ENCODE results near the gene NRROS. TPM values are rescaled to one million over a fixed set of nuclear protein-coding genes. Genes with fewer than 3 reads are reported as not detected.

Gene NRROS
- polyA plus RNA-seq, 1 of the 3 experiments (the other 2 are of a cell fraction) = 0.25 TPM

- CTCF ChIA-PET = interaction anchor here (1.1 to 1.8 kb wide), 3 partner anchors 23 to 31 kb away, joined by 3 to 5 read pairs (median 5); no protein-coding TSS in a partner anchor
- Histone ChIP-seq H3K79me2 (ENCODE audit: insufficient read depth) (no peaks in the 10 kb centered on the region), H3K27ac (ENCODE audit: low read depth in 2 of 2, low read length in 1 of 2) (no peak overlapping the region), H3K27me3 (ENCODE audit: insufficient read depth) (no peaks in the 10 kb centered on the region; the same call in 1 of the 2 replicates), H3K9me3 (no peaks in the 10 kb centered on the region), H3K9me2 (no peaks in the 10 kb centered on the region), H3K4me2 (no peak overlapping the region), H4K20me1 (ENCODE audit: insufficient read depth) (no peaks in the 10 kb centered on the region), H3K4me3 (ENCODE audit: low read depth in 2 of 2, low read length in 1 of 2) (no peak overlapping the region), H3F3A (replicated peaks; ENCODE audit: insufficient read depth) (peaks cover 12% of the 10 kb centered on the region), H3K9ac (no peak overlapping the region), H3K36me3 (replicated peaks in 1 of 2; ENCODE audit: control insufficient read depth in 1 of 2, insufficient read depth in 2 of 2, low read length in 1 of 2) (no peaks in the 10 kb centered on the region), H2AFZ (ENCODE audit: low read depth) (no peak overlapping the region), H3K4me1 (ENCODE audit: control insufficient read depth in 1 of 2, insufficient read depth in 2 of 2, low read depth in 1 of 2, low read length in 1 of 2) (peaks cover 5 to 6% of the 10 kb centered on the region in 2 experiments; a peak in 1 of 4 replicates)
- no peak for DNase-seq
- TF ChIP-seq PBX3 (IDR thresholded peaks at IDR 0.05) = no peak
- WGBS (ENCODE audit: low lambda C conversion rate) = 95% methylated on average over 11 of the region's 12 CpGs
- POLR2A ChIA-PET = no interaction called here
These were observed 14.7 kb downstream of the NRROS start for GRCh38 chr3:196654006-196654734.

- Histone ChIP-seq H3K4me2 (no peak overlapping the region), H3K9me2 (no peaks in the 10 kb centered on the region), H3K27me3 (ENCODE audit: insufficient read depth) (no peaks in the 10 kb centered on the region; the same call in 1 of the 2 replicates), H3K36me3 (replicated peaks in 1 of 2; ENCODE audit: control insufficient read depth in 1 of 2, insufficient read depth in 2 of 2, low read length in 1 of 2) (no peaks in the 10 kb centered on the region), H4K20me1 (ENCODE audit: insufficient read depth) (no peaks in the 10 kb centered on the region), H3K79me2 (ENCODE audit: insufficient read depth) (no peaks in the 10 kb centered on the region), H3K27ac (ENCODE audit: low read depth in 2 of 2, low read length in 1 of 2) (no peak overlapping the region), H3K4me3 (ENCODE audit: low read depth in 2 of 2, low read length in 1 of 2) (no peak overlapping the region), H3K9me3 (no peaks in the 10 kb centered on the region), H2AFZ (ENCODE audit: low read depth) (no peak overlapping the region), H3F3A (replicated peaks; ENCODE audit: insufficient read depth) (peaks cover 12% of the 10 kb centered on the region), H3K9ac (no peak overlapping the region), H3K4me1 (ENCODE audit: control insufficient read depth in 1 of 2, insufficient read depth in 2 of 2, low read depth in 1 of 2, low read length in 1 of 2) (peaks cover 5 to 6% of the 10 kb centered on the region in 2 experiments; a peak in 1 of 4 replicates)
- TF ChIP-seq RCOR1 (IDR thresholded peaks at IDR 0.05; ENCODE audit: low read length) (no peak), TCF12 (IDR thresholded peaks at IDR 0.05) (no peak), JUND (IDR thresholded peaks at IDR 0.05) (no peak), MAX (IDR thresholded peaks at IDR 0.05; ENCODE audit: low read depth) (no peak), FOXM1 (IDR thresholded peaks at IDR 0.05; ENCODE audit: low read depth) (no peak)
- DNase-seq = no peak
- CTCF ChIA-PET = interaction anchor here (1.8 kb wide), 1 partner anchor 30 kb away, joined by 5 read pairs; no protein-coding TSS in a partner anchor
- POLR2A ChIA-PET = no interaction called here
- 95% methylated on average over 7 of the region's 7 CpGs for WGBS (ENCODE audit: low lambda C conversion rate)
These were observed 15.2 kb downstream of the NRROS start for GRCh38 chr3:196654735-196655090.

GRCh38 chr3:196655496-196655895 lies 16.0 kb downstream of the NRROS start:
- no peak for DNase-seq
- Histone ChIP-seq H3K4me2 (no peak overlapping the region), H3K27ac (ENCODE audit: low read depth in 2 of 2, low read length in 1 of 2) (no peak overlapping the region), H4K20me1 (ENCODE audit: insufficient read depth) (no peaks in the 10 kb centered on the region), H3K9ac (no peak overlapping the region), H3K9me2 (no peaks in the 10 kb centered on the region), H3K4me1 (ENCODE audit: control insufficient read depth in 1 of 2, insufficient read depth in 2 of 2, low read depth in 1 of 2, low read length in 1 of 2) (peaks cover 5 to 6% of the 10 kb centered on the region in 2 experiments; a peak in 1 of 4 replicates), H3K79me2 (ENCODE audit: insufficient read depth) (no peaks in the 10 kb centered on the region), H3K9me3 (no peaks in the 10 kb centered on the region), H2AFZ (ENCODE audit: low read depth) (no peak overlapping the region), H3F3A (replicated peaks; ENCODE audit: insufficient read depth) (peaks cover 11% of the 10 kb centered on the region), H3K27me3 (ENCODE audit: insufficient read depth) (no peaks in the 10 kb centered on the region), H3K36me3 (replicated peaks in 1 of 2; ENCODE audit: control insufficient read depth in 1 of 2, insufficient read depth in 2 of 2, low read length in 1 of 2) (no peaks in the 10 kb centered on the region), H3K4me3 (ENCODE audit: low read depth in 2 of 2, low read length in 1 of 2) (no peak overlapping the region)
- WGBS (ENCODE audit: low lambda C conversion rate) = 96% methylated on average over 12 of the region's 12 CpGs
- ChIA-PET CTCF (interaction anchor here (1.8 kb wide), 1 partner anchor 29 kb away, joined by 5 read pairs; no protein-coding TSS in a partner anchor), POLR2A (no interaction called here)
- TF ChIP-seq SIN3A (IDR thresholded peaks at IDR 0.05; ENCODE audit: borderline replicate concordance, low read depth, low read length) (no peak), IRF3 (IDR thresholded peaks at IDR 0.05; ENCODE audit: low read depth, low read length) (no peak), EZH2phosphoT487 (IDR thresholded peaks at IDR 0.05; ENCODE audit: borderline replicate concordance, low read depth) (no peak), GATA2 (CRISPR knock-in tag; IDR thresholded peaks at IDR 0.05) (no peak), TAF1 (IDR thresholded peaks at IDR 0.05; ENCODE audit: borderline replicate concordance, low read depth, low read length) (no peak), USF2 (IDR thresholded peaks at IDR 0.05; ENCODE audit: borderline replicate concordance, low read depth, low read length) (no peak), TCF12 (IDR thresholded peaks at IDR 0.05) (no peak), USF1 (IDR thresholded peaks at IDR 0.05; ENCODE audit: borderline replicate concordance, low read depth) (no peak), PBX3 (IDR thresholded peaks at IDR 0.05) (no peak)
